Natural killer cell (primary cell): Measurements from ENCODE around the gene SKI. TPM values are rescaled to one million over a fixed set of nuclear protein-coding genes. Genes with fewer than 3 reads are reported as not detected.

Experiments used
- ATAC-seq, 3 donors: fragments of 150-1000 bp in 2 of 3; fragments of 200-7000 bp in 1 of 3; cut with Tn5 transposase; 1 replicate in 1 of 3; 2 replicates in 2 of 3; pipeline ENCODE4 v1.10.0; 2021; ENCODE audit warnings: mild to moderate bottlenecking in 2 of 3, moderate library complexity in 2 of 3
- DNase-seq, 2 donors: peaks; one replicate each; pipeline versions ENCODE4 v3.0.0 to v3.0.0-alpha.2; 2013 to 2021; ENCODE audit warnings: mixed read lengths in 1 of 2
- H3K27ac ChIP-seq: one replicate; pipeline ENCODE4 v1.5.1; 2013; ENCODE audit warnings: mild to moderate bottlenecking, low read length
- H3K27me3 ChIP-seq: one replicate; pipeline ENCODE4 v1.6.1; 2013; ENCODE audit warnings: low read length; ENCODE audit not compliant: control insufficient read depth, insufficient read depth
- H3K36me3 ChIP-seq: one replicate; pipeline ENCODE4 v1.6.1; 2013; ENCODE audit warnings: low read length; ENCODE audit not compliant: control insufficient read depth, insufficient read depth
- H3K4me1 ChIP-seq: one replicate; pipeline ENCODE4 v1.6.1; 2013; ENCODE audit warnings: low read length; ENCODE audit not compliant: control insufficient read depth, insufficient read depth
- H3K4me3 ChIP-seq: one replicate; pipeline ENCODE4 v1.5.1; 2013; ENCODE audit warnings: low read length
- H3K9me3 ChIP-seq: one replicate; pipeline ENCODE4 v1.6.1; 2013; ENCODE audit warnings: low read length; ENCODE audit not compliant: control insufficient read depth, insufficient read depth
- H3K27ac Mint-ChIP-seq, 2 donors: one replicate each; pipeline ENCODE4 v1.8.0; 2022; ENCODE audit warnings: mild to moderate bottlenecking in 2 of 2, mixed read lengths in 2 of 2, moderate library complexity in 1 of 2
- H3K27me3 Mint-ChIP-seq, 2 donors: one replicate each; pipeline ENCODE4 v1.8.0; 2022; ENCODE audit warnings: low read depth in 2 of 2, mixed read lengths in 2 of 2
- H3K36me3 Mint-ChIP-seq: one replicate; pipeline ENCODE4 v1.8.0; 2022; ENCODE audit warnings: mixed read lengths
- H3K4me1 Mint-ChIP-seq, 2 donors: one replicate each; pipeline ENCODE4 v1.8.0; 2022; ENCODE audit warnings: mixed read lengths in 2 of 2
- H3K4me3 Mint-ChIP-seq: one replicate; pipeline ENCODE4 v1.8.0; 2022; ENCODE audit warnings: mild to moderate bottlenecking, moderate library complexity, mixed read lengths
- H3K9me3 Mint-ChIP-seq, 2 donors: one replicate each; pipeline ENCODE4 v1.8.0; 2022; ENCODE audit warnings: mixed read lengths in 2 of 2
- CTCF ChIP-seq: fragments of 200-600 bp; IDR thresholded peaks from one replicate; pipeline ENCODE4 v1.8.0; 2022; ENCODE audit warnings: antibody characterized with exemption
- whole genome bisulfite sequencing: methylation state at CpG from one replicate; pipeline ENCODE4 v1.1.7; 2013; ENCODE audit warnings: missing lambda C conversion rate; ENCODE audit not compliant: insufficient coverage; 5-methylcytosine and 5-hydroxymethylcytosine counted together
- intact Hi-C: fragments of 100-400 bp; cut with micrococcal nuclease; formaldehyde crosslinking; loops from one replicate; pipeline ENCODE4 v1.14.2; 2022
- total RNA-seq, 4 donors: library from RNA; stranded (reverse); fragments of 120-200 nt in 1 of 4; gene quantifications; one replicate each; pipeline versions ENCODE4 v1.2.3 to v1.2.4, GENCODE V29; 2013 to 2022

Gene SKI
- total RNA-seq, 3 donors from 2014 or later (not counting 1 experiment from before 2014, with no cell fraction given): 96.9 to 145 (median 140) TPM

GRCh38 chr1:2277741-2278488 lies 49.8 kb downstream of the SKI start:
- Histone ChIP-seq H3K4me3 (no peak overlapping the region), H3K9me3 (no peaks in the 10 kb centered on the region), H3K27me3 (no peaks in the 10 kb centered on the region), H3K36me3 (peaks cover 2% of the 10 kb centered on the region), H3K4me1 (peaks cover 52% of the 10 kb centered on the region), H3K27ac (no peak overlapping the region)
- H3K4me1 Mint-ChIP-seq: peaks cover 16 to 33% of the 10 kb centered on the region in 2 donors
- DNase-seq (no peak), ATAC-seq (peak in 2 of 3 donors; percentile 7 to 19)
- H3K27me3 Mint-ChIP-seq: no peaks in the 10 kb centered on the region
- TF ChIP-seq CTCF: no peak
- no peaks in the 10 kb centered on the region for H3K9me3 Mint-ChIP-seq
- no peaks in the 10 kb centered on the region for H3K36me3 Mint-ChIP-seq
- intact Hi-C loops: no loop called here
- no peak overlapping the region for H3K4me3 Mint-ChIP-seq
- peak overlapping the region; percentile 9 to 57 for H3K27ac Mint-ChIP-seq
- WGBS: 97% methylated on average over 25 of the region's 25 CpGs

GRCh38 chr1:2278591-2279209 lies 50.6 kb downstream of the SKI start:
- H3K9me3 ChIP-seq: no peaks in the 10 kb centered on the region
- Mint-ChIP-seq H3K9me3 (no peaks in the 10 kb centered on the region), H3K4me1 (peaks cover 16 to 33% of the 10 kb centered on the region in 2 donors), H3K36me3 (no peaks in the 10 kb centered on the region), H3K27ac (no peak overlapping the region), H3K27me3 (no peaks in the 10 kb centered on the region), H3K4me3 (no peak overlapping the region)
- TF ChIP-seq CTCF: no peak
- H3K27me3 ChIP-seq: no peaks in the 10 kb centered on the region
- DNase-seq (no peak), ATAC-seq (no peak)
- WGBS: 85% methylated on average over 16 of the region's 16 CpGs
- intact Hi-C loops: no loop called here
- peaks cover 2% of the 10 kb centered on the region for H3K36me3 ChIP-seq
- H3K4me3 ChIP-seq: no peak overlapping the region
- H3K4me1 ChIP-seq: peaks cover 47% of the 10 kb centered on the region
- H3K27ac ChIP-seq: no peak overlapping the region

GRCh38 chr1:2279210-2279639 lies 51.1 kb downstream of the SKI start:
- 40% methylated on average over 9 of the region's 13 CpGs for WGBS
- peaks cover 16 to 32% of the 10 kb centered on the region in 2 donors for H3K4me1 Mint-ChIP-seq
- Histone ChIP-seq H3K36me3 (peaks cover 2% of the 10 kb centered on the region), H3K27me3 (no peaks in the 10 kb centered on the region), H3K27ac (no peak overlapping the region), H3K4me3 (no peak overlapping the region), H3K9me3 (no peaks in the 10 kb centered on the region), H3K4me1 (peaks cover 47% of the 10 kb centered on the region)
- no peak for ATAC-seq
- no peak for TF ChIP-seq CTCF
- no peaks in the 10 kb centered on the region for H3K36me3 Mint-ChIP-seq
- DNase-seq: no peak
- intact Hi-C loops: no loop called here
- no peaks in the 10 kb centered on the region for H3K27me3 Mint-ChIP-seq
- H3K27ac Mint-ChIP-seq: no peak overlapping the region
- no peaks in the 10 kb centered on the region for H3K9me3 Mint-ChIP-seq
- H3K4me3 Mint-ChIP-seq: no peak overlapping the region
